CD4-positive, alpha-beta memory T cell (primary cell): ENCODE measurements around the gene SNRNP70. TPM values are rescaled to one million over a fixed set of nuclear protein-coding genes. Genes with fewer than 3 reads are reported as not detected.
A peak's percentile ranks its signal among the peaks of the same experiment; 100 is the strongest.
"Not testable (repeated sequence)": the region's sequence is repeated elsewhere in the genome, so short reads cannot be mapped to it uniquely, and the experiment has no call there.

Experiments used
- CTCF ChIA-PET: fragments of 350-600 bp; sonication (Branson Sonifier 250); formaldehyde crosslinking; loops from one replicate; lab custom pipeline; 2021; ENCODE audit warnings: inconsistent platforms; ENCODE audit not compliant: partially characterized antibody; lab: Charles Lee
- POLR2A ChIA-PET: fragments of 350-600 bp; sonication (Branson Sonifier 250); formaldehyde crosslinking; loops from one replicate; lab custom pipeline; 2021; ENCODE audit not compliant: partially characterized antibody; lab: Charles Lee
- DNase-seq, 5 donors: peaks; one replicate each; pipeline versions ENCODE4 v3.0.0 to v3.0.0-alpha.2; 2020 to 2022; ENCODE audit warnings: mixed read lengths in 1 of 5
- H3K27ac ChIP-seq: one replicate; pipeline ENCODE4 v1.7.0; 2013; ENCODE audit warnings: low read depth, low read length
- H3K27me3 ChIP-seq: 2 replicates; pipeline ENCODE4 v1.7.0; 2013; ENCODE audit warnings: mild to moderate bottlenecking, low read length, moderate library complexity; ENCODE audit not compliant: insufficient read depth
- H3K36me3 ChIP-seq: 2 replicates; pipeline ENCODE4 v1.7.0; 2013; ENCODE audit warnings: mild to moderate bottlenecking, low read length, moderate library complexity; ENCODE audit not compliant: insufficient read depth
- H3K4me1 ChIP-seq: 2 replicates; pipeline ENCODE4 v1.7.0; 2013; ENCODE audit warnings: mild to moderate bottlenecking, low read length, moderate library complexity; ENCODE audit not compliant: insufficient read depth
- H3K4me3 ChIP-seq, 2 donors: one replicate each; pipeline ENCODE4 v1.7.0; 2013; ENCODE audit warnings: low read length in 2 of 2, mild to moderate bottlenecking in 1 of 2
- H3K9me3 ChIP-seq, 2 donors: one replicate each; pipeline ENCODE4 v1.7.0; 2013; ENCODE audit warnings: low read length in 2 of 2, control low read depth in 1 of 2; ENCODE audit not compliant: control insufficient read depth in 1 of 2
- H3K27ac Mint-ChIP-seq, 7 donors: one replicate each; pipeline ENCODE4 v1.8.0; 2020 to 2021; ENCODE audit warnings: mixed read lengths in 7 of 7, mild to moderate bottlenecking in 6 of 7, inconsistent platforms in 3 of 7, moderate library complexity in 3 of 7
- H3K27me3 Mint-ChIP-seq, 2 donors: one replicate each; pipeline ENCODE4 v1.8.0; 2020 to 2021; ENCODE audit warnings: mixed read lengths in 2 of 2
- H3K36me3 Mint-ChIP-seq, 2 donors: one replicate each; pipeline ENCODE4 v1.8.0; 2020 to 2021; ENCODE audit warnings: mixed read lengths in 2 of 2, inconsistent platforms in 1 of 2, mild to moderate bottlenecking in 1 of 2
- H3K4me1 Mint-ChIP-seq, 4 donors: one replicate each; pipeline ENCODE4 v1.8.0; 2020 to 2021; ENCODE audit warnings: mixed read lengths in 4 of 4, mild to moderate bottlenecking in 1 of 4
- H3K4me3 Mint-ChIP-seq, 8 donors: one replicate each; pipeline ENCODE4 v1.8.0; 2020 to 2021; ENCODE audit warnings: mixed read lengths in 8 of 8, mild to moderate bottlenecking in 7 of 8, moderate library complexity in 6 of 8, inconsistent platforms in 3 of 8
- H3K9me3 Mint-ChIP-seq, 8 donors: one replicate each; pipeline ENCODE4 v1.8.0; 2020 to 2021; ENCODE audit warnings: mixed read lengths in 8 of 8, mild to moderate bottlenecking in 5 of 8, inconsistent platforms in 3 of 8, moderate library complexity in 1 of 8
- intact Hi-C: fragments of 100-400 bp; cut with micrococcal nuclease; formaldehyde crosslinking; loops from one replicate; pipeline ENCODE4 v1.15.1; 2023
- polyA plus RNA-seq, 2 donors: library from polyadenylated mRNA; unstranded; fragments of 300-500 nt; fragmentation: Illumina TruSeq; gene quantifications; one replicate each; pipeline ENCODE4 v1.2.3, GENCODE V29; 2021
- total RNA-seq, 2 experiments: library from RNA; stranded (reverse); gene quantifications; one replicate each; pipeline ENCODE4 v1.2.3, GENCODE V29; 2021

Gene SNRNP70
- total and polyA plus RNA-seq, 4 experiments from 2014 or later, result 31.5 to 689 (median 365) TPM

- no peaks in the 10 kb centered on the region for H3K36me3 ChIP-seq
- H3K9me3 Mint-ChIP-seq, result peaks cover 0 to 11% (median 3%) of the 10 kb centered on the region in 8 donors
- H3K4me3 ChIP-seq, result no peak overlapping the region
- no peak for DNase-seq
- H3K27ac ChIP-seq, result no peak overlapping the region
- H3K9me3 ChIP-seq, result no peaks in the 10 kb centered on the region
- ChIA-PET POLR2A (no interaction called here), CTCF (interaction anchor here (1.0 kb wide), 1 partner anchor 9 kb away, joined by 3 read pairs; no protein-coding TSS in a partner anchor)
- no peak overlapping the region for H3K27ac Mint-ChIP-seq
- H3K27me3 ChIP-seq, result peaks cover 9% of the 10 kb centered on the region
- H3K4me1 ChIP-seq, result no peaks in the 10 kb centered on the region
- H3K4me1 Mint-ChIP-seq, result peaks cover 6 to 19% (median 12%) of the 10 kb centered on the region in 4 donors
- H3K36me3 Mint-ChIP-seq, result no peaks in the 10 kb centered on the region
- peak overlapping the region in 5 of 8 donors; percentile 8 to 82 (median 60) for H3K4me3 Mint-ChIP-seq
- intact Hi-C loops, result no loop called here
- peaks cover 41 to 45% of the 10 kb centered on the region in 2 donors for H3K27me3 Mint-ChIP-seq
Measured at GRCh38 chr19:49073514-49074378, 11.5 kb upstream of the SNRNP70 start.

GRCh38 chr19:49074869-49075268, 10.4 kb upstream of the SNRNP70 start:
- peaks cover 36% of the 10 kb centered on the region in 2 donors for H3K27me3 Mint-ChIP-seq
- H3K4me1 ChIP-seq, H3K36me3 ChIP-seq, H3K4me3 ChIP-seq, H3K9me3 Mint-ChIP-seq, H3K36me3 Mint-ChIP-seq, DNase-seq, H3K27ac Mint-ChIP-seq, H3K27me3 ChIP-seq, H3K27ac ChIP-seq, H3K9me3 ChIP-seq, POLR2A ChIA-PET, H3K4me3 Mint-ChIP-seq: not testable (repeated sequence)
- H3K4me1 Mint-ChIP-seq, result peaks cover 6 to 19% (median 12%) of the 10 kb centered on the region in 4 donors
- intact Hi-C loops, result loop anchor here (1.0 kb wide), 1 partner anchor 71 kb away; no protein-coding TSS in a partner anchor
- CTCF ChIA-PET, result interaction anchor here (1.3 kb wide), 1 partner anchor 71 kb away, joined by 3 read pairs; no protein-coding TSS in a partner anchor

- Mint-ChIP-seq H3K4me1 (peaks cover 2 to 12% (median 6%) of the 10 kb centered on the region in 4 donors), H3K4me3 (no peak overlapping the region), H3K36me3 (peaks cover 0 to 5% of the 10 kb centered on the region in 2 donors), H3K9me3 (peaks cover 0 to 2% (median 0%) of the 10 kb centered on the region in 8 donors), H3K27ac (peak overlapping the region in 1 of 7 donors; percentile 74), H3K27me3 (peaks cover 7 to 11% of the 10 kb centered on the region in 2 donors)
- H3K4me3 ChIP-seq, result no peak overlapping the region
- peaks cover 4% of the 10 kb centered on the region for H3K4me1 ChIP-seq
- no peak overlapping the region for H3K27ac ChIP-seq
- no peaks in the 10 kb centered on the region for H3K36me3 ChIP-seq
- CTCF ChIA-PET, result interaction anchor here (1.0 kb wide), 1 partner anchor 17 kb away, joined by 3 read pairs; no protein-coding TSS in a partner anchor
- H3K9me3 ChIP-seq, result no peaks in the 10 kb centered on the region
- POLR2A ChIA-PET, result no interaction called here
- no peaks in the 10 kb centered on the region for H3K27me3 ChIP-seq
- DNase-seq, result no peak
- intact Hi-C loops, result no loop called here
Measured at GRCh38 chr19:49080392-49080791, 4.9 kb upstream of the SNRNP70 start.

GRCh38 chr19:49081273-49081672, 4.0 kb upstream of the SNRNP70 start:
- Mint-ChIP-seq H3K4me3 (no peak overlapping the region), H3K27ac (no peak overlapping the region), H3K36me3 (peaks cover 0 to 13% of the 10 kb centered on the region in 2 donors), H3K4me1 (peaks cover 4 to 16% (median 13%) of the 10 kb centered on the region in 4 donors), H3K9me3 (peaks cover 0 to 2% (median 0%) of the 10 kb centered on the region in 8 donors), H3K27me3 (peaks cover 3 to 5% of the 10 kb centered on the region in 2 donors)
- no peaks in the 10 kb centered on the region for H3K36me3 ChIP-seq
- peaks cover 10% of the 10 kb centered on the region for H3K4me1 ChIP-seq
- no peak for DNase-seq
- H3K9me3 ChIP-seq, result no peaks in the 10 kb centered on the region
- ChIA-PET POLR2A (no interaction called here), CTCF (interaction anchor here (1.0 kb wide), 1 partner anchor 17 kb away, joined by 3 read pairs; no protein-coding TSS in a partner anchor)
- intact Hi-C loops, result no loop called here
- H3K27ac ChIP-seq, result no peak overlapping the region
- no peak overlapping the region for H3K4me3 ChIP-seq
- H3K27me3 ChIP-seq, result no peaks in the 10 kb centered on the region

- no peak for DNase-seq
- peaks cover 0 to 2% (median 0%) of the 10 kb centered on the region in 8 donors for H3K9me3 Mint-ChIP-seq
- H3K4me3 Mint-ChIP-seq, result peak overlapping the region; percentile 82 to 96 (median 94)
- Histone ChIP-seq H3K36me3 (no peaks in the 10 kb centered on the region), H3K4me1 (peaks cover 32% of the 10 kb centered on the region), H3K9me3 (no peaks in the 10 kb centered on the region), H3K27ac (peak overlapping the region; percentile 81), H3K27me3 (no peaks in the 10 kb centered on the region), H3K4me3 (peak overlapping the region in 1 of 2 donors; percentile 95)
- POLR2A ChIA-PET, result no interaction called here
- H3K27ac Mint-ChIP-seq, result peak overlapping the region; percentile 76 to 98 (median 93)
- H3K27me3 Mint-ChIP-seq, result peaks cover 0 to 3% of the 10 kb centered on the region in 2 donors
- H3K36me3 Mint-ChIP-seq, result peaks cover 13 to 31% of the 10 kb centered on the region in 2 donors
- intact Hi-C loops, result loop anchor here (1.0 to 5.0 kb wide), 4 partner anchors 30 to 465 kb away; partner anchors contain the start of genes GYS1, LIN7B, RPL18 and RUVBL2
- CTCF ChIA-PET, result interaction anchor here (1.2 kb wide), 1 partner anchor 62 kb away, joined by 4 read pairs; no protein-coding TSS in a partner anchor
- H3K4me1 Mint-ChIP-seq, result peaks cover 20 to 42% (median 29%) of the 10 kb centered on the region in 4 donors
Measured at GRCh38 chr19:49084206-49085019, 838 bp upstream of the SNRNP70 start.

- H3K4me3 Mint-ChIP-seq, result peak overlapping the region; percentile 82 to 96 (median 94)
- ChIA-PET CTCF (interaction anchor here (3.9 kb wide), 1 partner anchor 12 kb away, joined by 28 read pairs; no protein-coding TSS in a partner anchor), POLR2A (interaction anchor here (0.8 kb wide), 1 partner anchor 12 kb away, joined by 3 read pairs; no protein-coding TSS in a partner anchor)
Measured at GRCh38 chr19:49085868-49086232, 599 bp downstream of the SNRNP70 start.

More at GRCh38 chr19:49085868-49086232, 599 bp downstream of the SNRNP70 start:
- Histone ChIP-seq H3K4me3 (peak overlapping the region; percentile 72 to 95), H3K36me3 (peaks cover 11% of the 10 kb centered on the region), H3K27ac (peak overlapping the region; percentile 81), H3K9me3 (no peaks in the 10 kb centered on the region), H3K4me1 (peaks cover 32% of the 10 kb centered on the region), H3K27me3 (no peaks in the 10 kb centered on the region)
- H3K4me1 Mint-ChIP-seq, result peaks cover 22 to 52% (median 36%) of the 10 kb centered on the region in 4 donors
- peak overlapping the region; percentile 88 to 98 (median 93) for H3K27ac Mint-ChIP-seq
- peaks cover 0 to 3% of the 10 kb centered on the region in 2 donors for H3K27me3 Mint-ChIP-seq
- no peak for DNase-seq
- intact Hi-C loops, result loop anchor here (1.0 to 5.0 kb wide), 4 partner anchors 28 to 467 kb away; partner anchors contain the start of genes GYS1, LIN7B, RPL18 and RUVBL2
- H3K36me3 Mint-ChIP-seq, result peaks cover 21 to 39% of the 10 kb centered on the region in 2 donors
- H3K9me3 Mint-ChIP-seq, result peaks cover 0 to 2% (median 0%) of the 10 kb centered on the region in 8 donors
